ENCODE measurements around the gene ALDOA. TPM values are rescaled to one million over a fixed set of nuclear protein-coding genes. Genes with fewer than 3 reads are reported as not detected.

Gene ALDOA
- polyA plus RNA-seq, 1 experiment: 1,788 TPM

- ChIA-PET CTCF (interaction anchor here (1.0 to 5.8 kb wide), 6 partner anchors 9 to 50 kb away, joined by 3 to 46 read pairs (median 4); partner anchors contain the start of genes C16orf92, TBX6 and TLCD3B), POLR2A (no interaction called here)
- H3K36me3 ChIP-seq (ENCODE audit: control insufficient read depth, insufficient read depth, low read length): no peaks in the 10 kb centered on the region
- no peak overlapping the region for H3K4me3 ChIP-seq (ENCODE audit: low read depth, low read length)
- DNase-seq (ENCODE audit: low read depth): no peak
- no peaks in the 10 kb centered on the region; the same call in 1 of the 2 replicates for H3K27me3 ChIP-seq (ENCODE audit: control insufficient read depth, insufficient read depth, low read length)
- TF ChIP-seq, protein P1, sequence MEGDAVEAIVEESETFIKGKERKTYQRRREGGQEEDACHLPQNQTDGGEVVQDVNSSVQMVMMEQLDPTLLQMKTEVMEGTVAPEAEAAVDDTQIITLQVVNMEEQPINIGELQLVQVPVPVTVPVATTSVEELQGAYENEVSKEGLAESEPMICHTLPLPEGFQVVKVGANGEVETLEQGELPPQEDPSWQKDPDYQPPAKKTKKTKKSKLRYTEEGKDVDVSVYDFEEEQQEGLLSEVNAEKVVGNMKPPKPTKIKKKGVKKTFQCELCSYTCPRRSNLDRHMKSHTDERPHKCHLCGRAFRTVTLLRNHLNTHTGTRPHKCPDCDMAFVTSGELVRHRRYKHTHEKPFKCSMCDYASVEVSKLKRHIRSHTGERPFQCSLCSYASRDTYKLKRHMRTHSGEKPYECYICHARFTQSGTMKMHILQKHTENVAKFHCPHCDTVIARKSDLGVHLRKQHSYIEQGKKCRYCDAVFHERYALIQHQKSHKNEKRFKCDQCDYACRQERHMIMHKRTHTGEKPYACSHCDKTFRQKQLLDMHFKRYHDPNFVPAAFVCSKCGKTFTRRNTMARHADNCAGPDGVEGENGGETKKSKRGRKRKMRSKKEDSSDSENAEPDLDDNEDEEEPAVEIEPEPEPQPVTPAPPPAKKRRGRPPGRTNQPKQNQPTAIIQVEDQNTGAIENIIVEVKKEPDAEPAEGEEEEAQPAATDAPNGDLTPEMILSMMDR (IDR thresholded peaks at IDR 0.05; ENCODE audit: insufficient read depth, low read depth, low read length): peak; percentile 44
Observed at GRCh38 chr16:30041841-30042240, 23.7 kb upstream of the ALDOA start.

DNA sequence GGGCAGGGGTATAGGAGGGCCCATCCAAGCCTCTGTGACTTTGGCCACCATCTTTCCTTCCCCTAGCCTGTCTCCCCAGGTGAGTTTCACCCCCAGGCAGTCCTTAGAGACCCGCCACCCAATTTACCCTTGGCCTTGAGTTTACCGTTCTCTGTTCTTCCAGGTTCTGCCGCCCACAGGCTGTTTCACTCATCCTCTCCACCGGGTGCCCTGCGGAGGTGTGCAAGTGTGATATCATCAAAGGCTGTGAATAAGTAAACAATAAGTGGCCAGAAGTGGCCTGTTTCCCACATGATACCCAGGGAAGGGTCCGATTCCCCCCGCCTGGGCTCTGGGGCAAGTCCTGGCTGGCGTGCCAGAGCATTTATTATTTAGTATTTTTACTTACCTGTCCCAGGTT, 19.4 kb upstream of the ALDOA start:
- no peak overlapping the region for H3K4me3 ChIP-seq (ENCODE audit: low read depth, low read length)
- H3K27me3 ChIP-seq (ENCODE audit: control insufficient read depth, insufficient read depth, low read length): no peaks in the 10 kb centered on the region
- ChIA-PET POLR2A (no interaction called here), CTCF (interaction anchor here (1.2 to 2.3 kb wide), 2 partner anchors 9 to 14 kb away, joined by 4 to 10 read pairs; partner anchors contain the start of gene TLCD3B)
- DNase-seq (ENCODE audit: low read depth): no peak
- no peaks in the 10 kb centered on the region for H3K36me3 ChIP-seq (ENCODE audit: control insufficient read depth, insufficient read depth, low read length)
- TF ChIP-seq, protein P1 (IDR thresholded peaks at IDR 0.05; ENCODE audit: insufficient read depth, low read depth, low read length): no peak

GRCh38 chr16:30046588-30046987, 19.0 kb upstream of the ALDOA start:
- CTCF ChIA-PET: interaction anchor here (1.1 to 2.3 kb wide), 3 partner anchors 8 to 45 kb away, joined by 4 to 10 read pairs (median 4); partner anchors contain the start of genes TBX6 and TLCD3B
- Histone ChIP-seq H3K27me3 (ENCODE audit: control insufficient read depth, insufficient read depth, low read length) (no peaks in the 10 kb centered on the region), H3K4me3 (ENCODE audit: low read depth, low read length) (no peak overlapping the region), H3K36me3 (ENCODE audit: control insufficient read depth, insufficient read depth, low read length) (no peaks in the 10 kb centered on the region)
- POLR2A ChIA-PET: interaction anchor here (0.6 kb wide), 1 partner anchor 24 kb away, joined by 12 read pairs; no protein-coding TSS in a partner anchor
- no peak for DNase-seq (ENCODE audit: low read depth)
- TF ChIP-seq, protein P1 (IDR thresholded peaks at IDR 0.05; ENCODE audit: insufficient read depth, low read depth, low read length): no peak

GRCh38 chr16:30049871-30050270, 15.7 kb upstream of the ALDOA start:
- Histone ChIP-seq H3K36me3 (ENCODE audit: control insufficient read depth, insufficient read depth, low read length) (no peaks in the 10 kb centered on the region), H3K4me3 (ENCODE audit: low read depth, low read length) (no peak overlapping the region), H3K27me3 (ENCODE audit: control insufficient read depth, insufficient read depth, low read length) (no peaks in the 10 kb centered on the region)
- ChIA-PET CTCF (interaction anchor here (1.1 to 5.9 kb wide), 2 partner anchors 18 to 27 kb away, joined by 3 to 29 read pairs; partner anchors contain the start of gene TLCD3B), POLR2A (no interaction called here)
- no peak for DNase-seq (ENCODE audit: low read depth)
- TF ChIP-seq, protein P1 (IDR thresholded peaks at IDR 0.05; ENCODE audit: insufficient read depth, low read depth, low read length): no peak

- TF ChIP-seq, protein P1 (IDR thresholded peaks at IDR 0.05; ENCODE audit: insufficient read depth, low read depth, low read length): no peak
- POLR2A ChIA-PET: no interaction called here
- CTCF ChIA-PET: interaction anchor here (0.8 to 5.9 kb wide), 3 partner anchors 9 to 351 kb away, joined by 3 to 29 read pairs (median 20); partner anchors contain the start of gene TLCD3B
- no peaks in the 10 kb centered on the region for H3K36me3 ChIP-seq (ENCODE audit: control insufficient read depth, insufficient read depth, low read length)
- no peak for DNase-seq (ENCODE audit: low read depth)
- H3K4me3 ChIP-seq (ENCODE audit: low read depth, low read length): no peak overlapping the region
- H3K27me3 ChIP-seq (ENCODE audit: control insufficient read depth, insufficient read depth, low read length): no peaks in the 10 kb centered on the region
Observed at GRCh38 chr16:30051518-30051917, 14.0 kb upstream of the ALDOA start.
